Measurements from ENCODE around the gene EIF4G1.

The EIF4G1 gene

DNA sequence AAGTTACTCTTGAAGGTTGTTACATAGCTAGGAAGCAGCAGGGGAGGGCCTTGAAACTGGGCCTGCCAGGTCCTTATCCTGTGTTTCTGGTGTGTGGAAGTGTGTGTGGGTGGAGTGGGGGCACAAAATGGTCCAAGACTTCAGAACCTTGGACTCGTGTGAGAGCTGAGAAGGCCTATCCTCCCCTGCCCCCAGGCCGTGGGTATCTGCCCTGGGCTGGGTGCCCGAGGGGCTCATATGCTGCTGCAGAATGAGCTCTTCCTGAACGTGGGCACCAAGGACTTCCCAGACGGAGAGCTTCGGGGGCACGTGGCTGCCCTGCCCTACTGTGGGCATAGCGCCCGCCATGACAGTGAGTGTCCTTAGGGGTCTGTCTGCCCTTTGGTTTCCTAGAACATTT, 69.9 kb downstream of the EIF4G1 start:
- no peak for DNase-seq (ENCODE audit: low read depth in 2 of 2)

All from stimulated activated CD8-positive, alpha-beta memory T cell treated with anti-CD3 and anti-CD28 coated beads, Interleukin-2, amount 100 ng/mL, for 1 hour (primary cell).